Neural crest cell (in vitro differentiated cells): ENCODE measurements around the gene GLRX3. TPM values are rescaled to one million over a fixed set of nuclear protein-coding genes. Genes with fewer than 3 reads are reported as not detected.

Experiments used
- DNase-seq: peaks from one replicate; pipeline ENCODE4 v3.0.0; 2021; ENCODE audit warnings: low read depth, mixed read lengths, low spot score
- H3K27ac Mint-ChIP-seq: one replicate; pipeline ENCODE4 v1.8.0; 2021; ENCODE audit warnings: mild to moderate bottlenecking, mixed read lengths; ENCODE audit not compliant: unreplicated experiment
- H3K27me3 Mint-ChIP-seq: 2 replicates; pipeline ENCODE4 v1.8.0; 2021; ENCODE audit warnings: low read depth, mild to moderate bottlenecking, mixed read lengths
- H3K36me3 Mint-ChIP-seq: 2 replicates; pipeline ENCODE4 v1.8.0; 2021; ENCODE audit warnings: low read depth, mild to moderate bottlenecking, mixed read lengths
- H3K4me1 Mint-ChIP-seq: 2 replicates; pipeline ENCODE4 v1.8.0; 2021; ENCODE audit warnings: mixed read lengths
- H3K4me3 Mint-ChIP-seq: one replicate; pipeline ENCODE4 v1.8.0; 2021; ENCODE audit warnings: mild to moderate bottlenecking, mixed read lengths
- H3K9me3 Mint-ChIP-seq: 2 replicates; pipeline ENCODE4 v1.8.0; 2021; ENCODE audit warnings: mixed read lengths
- total RNA-seq: library from RNA; stranded (reverse); gene quantifications from 2 replicates; pipeline ENCODE4 v1.2.1, GENCODE V29; 2021
- TF ChIP-seq, protein P1 (sequence below): fragments of 200-600 bp; sonication (generic); conservative IDR thresholded peaks from 2 replicates; pipeline ENCODE4 v1.5.0; 2021; ENCODE audit warnings: antibody characterized with exemption, mild to moderate bottlenecking

GLRX3 gene
- total RNA-seq, 1 donor from 2014 or later = 124 TPM

DNA sequence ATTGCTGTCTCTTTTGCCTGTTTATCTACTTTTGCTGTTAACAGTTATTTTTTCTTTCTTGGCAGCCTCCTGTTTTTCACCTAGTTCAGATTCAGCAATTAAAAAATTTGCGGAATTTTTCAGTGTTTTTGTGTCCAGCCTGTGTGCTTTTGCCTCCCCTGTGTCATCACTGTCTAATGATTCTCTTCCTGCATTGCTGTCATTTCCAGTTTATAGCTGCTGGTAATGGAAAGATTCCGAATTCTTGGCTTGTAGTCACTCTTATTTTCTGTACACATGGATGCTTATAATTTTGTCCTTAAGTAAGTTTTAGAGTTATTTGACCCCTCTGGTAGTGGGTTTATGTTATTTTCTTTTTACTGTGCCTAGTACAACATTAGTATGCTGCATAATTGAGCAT, 25.1 kb downstream of the GLRX3 start:
- Mint-ChIP-seq H3K27ac (no peak overlapping the region), H3K27me3 (no peaks in the 10 kb centered on the region), H3K9me3 (no peaks in the 10 kb centered on the region), H3K4me1 (peaks cover 7% of the 10 kb centered on the region), H3K4me3 (no peak overlapping the region), H3K36me3 (peaks cover 7% of the 10 kb centered on the region)
- TF ChIP-seq, protein P1, sequence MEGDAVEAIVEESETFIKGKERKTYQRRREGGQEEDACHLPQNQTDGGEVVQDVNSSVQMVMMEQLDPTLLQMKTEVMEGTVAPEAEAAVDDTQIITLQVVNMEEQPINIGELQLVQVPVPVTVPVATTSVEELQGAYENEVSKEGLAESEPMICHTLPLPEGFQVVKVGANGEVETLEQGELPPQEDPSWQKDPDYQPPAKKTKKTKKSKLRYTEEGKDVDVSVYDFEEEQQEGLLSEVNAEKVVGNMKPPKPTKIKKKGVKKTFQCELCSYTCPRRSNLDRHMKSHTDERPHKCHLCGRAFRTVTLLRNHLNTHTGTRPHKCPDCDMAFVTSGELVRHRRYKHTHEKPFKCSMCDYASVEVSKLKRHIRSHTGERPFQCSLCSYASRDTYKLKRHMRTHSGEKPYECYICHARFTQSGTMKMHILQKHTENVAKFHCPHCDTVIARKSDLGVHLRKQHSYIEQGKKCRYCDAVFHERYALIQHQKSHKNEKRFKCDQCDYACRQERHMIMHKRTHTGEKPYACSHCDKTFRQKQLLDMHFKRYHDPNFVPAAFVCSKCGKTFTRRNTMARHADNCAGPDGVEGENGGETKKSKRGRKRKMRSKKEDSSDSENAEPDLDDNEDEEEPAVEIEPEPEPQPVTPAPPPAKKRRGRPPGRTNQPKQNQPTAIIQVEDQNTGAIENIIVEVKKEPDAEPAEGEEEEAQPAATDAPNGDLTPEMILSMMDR = no peak
- DNase-seq = no peak

DNA sequence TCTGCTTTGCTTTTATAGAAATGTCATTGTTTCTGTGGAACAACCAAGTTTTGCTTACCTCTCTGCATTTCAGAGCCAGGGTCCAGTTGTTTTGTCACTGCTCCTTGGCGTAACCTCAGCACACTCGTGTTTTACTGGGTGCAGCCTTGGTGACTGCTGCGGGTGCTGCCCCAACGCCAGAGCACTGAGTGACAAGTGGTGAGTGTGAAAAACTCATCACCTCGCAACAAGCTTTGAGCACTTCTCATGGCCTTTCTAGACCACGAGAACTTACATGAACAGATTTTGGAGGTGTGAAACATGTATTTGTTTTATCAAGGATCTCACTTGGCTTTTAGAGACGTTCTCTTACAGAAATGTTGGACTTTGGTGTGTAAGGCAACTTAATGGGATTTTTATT, 31.0 kb downstream of the GLRX3 start:
- no peaks in the 10 kb centered on the region for H3K9me3 Mint-ChIP-seq
- peaks cover 6% of the 10 kb centered on the region for H3K36me3 Mint-ChIP-seq
- TF ChIP-seq, protein P1 = no peak
- no peaks in the 10 kb centered on the region for H3K27me3 Mint-ChIP-seq
- no peak overlapping the region for H3K27ac Mint-ChIP-seq
- no peak overlapping the region for H3K4me3 Mint-ChIP-seq
- no peak for DNase-seq
- H3K4me1 Mint-ChIP-seq = no peaks in the 10 kb centered on the region

DNA sequence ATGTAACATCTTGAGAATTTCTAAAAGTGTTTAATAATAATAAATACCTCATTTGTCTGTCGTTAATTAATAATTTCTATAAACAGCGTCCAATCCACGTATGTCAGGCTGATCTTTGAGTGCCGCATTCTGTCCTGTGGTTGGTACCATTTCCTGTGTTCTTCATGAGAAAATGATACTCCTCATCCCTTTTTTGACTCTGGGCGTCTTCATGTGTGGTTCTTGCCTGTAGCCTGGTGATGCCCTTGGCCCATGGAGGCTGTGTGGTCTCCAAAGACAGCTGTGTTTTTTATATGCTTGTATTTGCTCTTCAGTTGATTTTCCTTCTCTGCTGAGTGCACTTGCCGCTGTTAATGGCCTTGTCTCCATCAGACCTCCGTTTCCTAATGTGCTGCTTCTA, 31.5 kb downstream of the GLRX3 start:
- Mint-ChIP-seq H3K36me3 (peaks cover 6% of the 10 kb centered on the region), H3K27me3 (no peaks in the 10 kb centered on the region), H3K27ac (no peak overlapping the region), H3K4me3 (no peak overlapping the region), H3K4me1 (no peaks in the 10 kb centered on the region), H3K9me3 (no peaks in the 10 kb centered on the region)
- TF ChIP-seq, protein P1 = no peak
- DNase-seq = no peak

DNA sequence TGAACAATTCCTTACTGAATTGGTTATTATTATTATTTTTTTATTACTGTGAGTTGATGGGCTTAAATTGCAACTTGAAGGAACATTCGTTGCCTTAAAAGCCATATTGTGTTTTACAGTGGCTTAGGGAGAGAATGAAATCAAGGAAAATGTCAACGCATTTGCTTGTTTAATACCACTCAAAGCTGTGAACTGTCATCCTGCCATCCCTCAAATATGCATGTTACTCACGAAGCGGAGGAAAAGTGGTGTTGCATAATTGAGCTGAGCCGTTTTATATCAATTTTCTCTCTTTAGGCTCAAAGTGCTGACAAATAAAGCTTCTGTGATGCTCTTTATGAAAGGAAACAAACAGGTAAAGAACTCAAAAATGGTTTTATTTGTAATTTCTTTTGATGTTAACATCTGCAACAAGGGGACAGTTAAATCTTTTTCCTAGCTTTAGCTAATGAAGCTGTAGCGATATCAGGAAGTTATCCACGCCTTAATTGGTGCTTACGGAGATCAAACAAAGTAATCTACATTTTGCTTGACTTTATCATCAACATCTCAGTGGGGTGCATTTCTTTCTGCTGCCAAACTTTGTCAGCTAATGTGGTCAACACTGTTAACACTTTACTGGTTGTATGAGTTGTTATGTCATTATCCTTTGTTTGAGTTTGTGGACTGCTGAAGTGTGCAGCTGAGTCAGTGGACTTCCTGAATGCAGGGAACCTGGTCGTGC, 33.1 kb downstream of the GLRX3 start:
- no peak overlapping the region for H3K27ac Mint-ChIP-seq
- H3K4me3 Mint-ChIP-seq = no peak overlapping the region
- peaks cover 10% of the 10 kb centered on the region for H3K36me3 Mint-ChIP-seq
- no peaks in the 10 kb centered on the region for H3K27me3 Mint-ChIP-seq
- H3K4me1 Mint-ChIP-seq = no peaks in the 10 kb centered on the region
- no peak for DNase-seq
- TF ChIP-seq, protein P1 = no peak
- H3K9me3 Mint-ChIP-seq = no peaks in the 10 kb centered on the region

DNA sequence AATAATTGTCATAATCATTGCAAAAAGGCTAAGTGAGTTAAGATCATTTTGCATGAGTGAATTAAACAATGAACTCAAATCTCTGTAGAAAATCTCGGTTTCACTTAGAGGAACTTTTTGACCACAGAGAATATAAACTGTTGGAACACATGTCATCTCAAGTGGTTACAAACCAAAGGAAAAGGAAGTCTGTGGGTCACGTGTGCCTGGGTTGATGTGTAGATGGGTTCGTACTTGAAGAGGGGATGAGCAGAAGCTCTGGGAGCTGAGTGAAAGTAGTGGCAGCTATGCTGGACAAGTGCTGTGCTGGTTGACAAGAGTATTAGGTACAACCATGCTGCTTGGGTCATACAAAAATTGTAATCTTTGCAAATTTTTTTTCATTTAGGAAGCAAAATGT, 35.0 kb downstream of the GLRX3 start:
- Mint-ChIP-seq H3K9me3 (no peaks in the 10 kb centered on the region), H3K27me3 (no peaks in the 10 kb centered on the region), H3K27ac (no peak overlapping the region), H3K4me3 (no peak overlapping the region), H3K36me3 (peaks cover 14% of the 10 kb centered on the region), H3K4me1 (no peaks in the 10 kb centered on the region)
- DNase-seq = no peak
- TF ChIP-seq, protein P1 = no peak
